ENCODE data around the gene DNAJC9. TPM values are rescaled to one million over a fixed set of nuclear protein-coding genes. Genes with fewer than 3 reads are reported as not detected.

The DNAJC9 gene
- total RNA-seq, 1 donor: 41.0 TPM

- TF ChIP-seq, protein P1, sequence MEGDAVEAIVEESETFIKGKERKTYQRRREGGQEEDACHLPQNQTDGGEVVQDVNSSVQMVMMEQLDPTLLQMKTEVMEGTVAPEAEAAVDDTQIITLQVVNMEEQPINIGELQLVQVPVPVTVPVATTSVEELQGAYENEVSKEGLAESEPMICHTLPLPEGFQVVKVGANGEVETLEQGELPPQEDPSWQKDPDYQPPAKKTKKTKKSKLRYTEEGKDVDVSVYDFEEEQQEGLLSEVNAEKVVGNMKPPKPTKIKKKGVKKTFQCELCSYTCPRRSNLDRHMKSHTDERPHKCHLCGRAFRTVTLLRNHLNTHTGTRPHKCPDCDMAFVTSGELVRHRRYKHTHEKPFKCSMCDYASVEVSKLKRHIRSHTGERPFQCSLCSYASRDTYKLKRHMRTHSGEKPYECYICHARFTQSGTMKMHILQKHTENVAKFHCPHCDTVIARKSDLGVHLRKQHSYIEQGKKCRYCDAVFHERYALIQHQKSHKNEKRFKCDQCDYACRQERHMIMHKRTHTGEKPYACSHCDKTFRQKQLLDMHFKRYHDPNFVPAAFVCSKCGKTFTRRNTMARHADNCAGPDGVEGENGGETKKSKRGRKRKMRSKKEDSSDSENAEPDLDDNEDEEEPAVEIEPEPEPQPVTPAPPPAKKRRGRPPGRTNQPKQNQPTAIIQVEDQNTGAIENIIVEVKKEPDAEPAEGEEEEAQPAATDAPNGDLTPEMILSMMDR (IDR thresholded peaks at IDR 0.05; ENCODE audit: insufficient read depth, low read length): no peak
- no peak overlapping the region for H3K4me3 ChIP-seq (ENCODE audit: low read depth, low read length)
- no peak for DNase-seq (ENCODE audit: low read depth)
Observed at GRCh38 chr10:73226663-73227062, 20.4 kb downstream of the DNAJC9 start.

DNA sequence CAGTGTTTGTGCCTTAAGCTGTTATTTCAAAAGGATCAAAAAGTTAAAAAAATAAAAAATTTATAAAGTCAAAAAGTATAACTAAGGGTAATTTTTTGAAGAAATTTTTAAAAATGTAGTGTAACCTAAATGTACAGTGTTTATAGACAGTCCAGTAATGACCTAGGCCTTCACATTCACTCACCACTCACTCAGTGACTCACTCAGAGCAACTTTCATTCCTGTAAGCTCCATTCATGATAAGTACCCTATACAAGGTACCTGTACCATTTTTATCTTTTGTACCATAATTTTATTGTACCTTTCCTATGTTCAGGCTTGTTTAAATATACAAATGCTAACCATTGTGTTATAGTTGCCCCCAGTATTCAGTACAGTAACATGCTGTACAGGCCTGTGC is 21.5 kb downstream of the DNAJC9 start:
- no peak for DNase-seq (ENCODE audit: low read depth)
- H3K4me3 ChIP-seq (ENCODE audit: low read depth, low read length): no peak overlapping the region
- TF ChIP-seq, protein P1 (IDR thresholded peaks at IDR 0.05; ENCODE audit: insufficient read depth, low read length): no peak

- DNase-seq (ENCODE audit: low read depth): no peak
- TF ChIP-seq, protein P1 (IDR thresholded peaks at IDR 0.05; ENCODE audit: insufficient read depth, low read length): no peak
- H3K4me3 ChIP-seq (ENCODE audit: low read depth, low read length): no peak overlapping the region
Observed at GRCh38 chr10:73220989-73221388, 26.1 kb downstream of the DNAJC9 start.

DNA sequence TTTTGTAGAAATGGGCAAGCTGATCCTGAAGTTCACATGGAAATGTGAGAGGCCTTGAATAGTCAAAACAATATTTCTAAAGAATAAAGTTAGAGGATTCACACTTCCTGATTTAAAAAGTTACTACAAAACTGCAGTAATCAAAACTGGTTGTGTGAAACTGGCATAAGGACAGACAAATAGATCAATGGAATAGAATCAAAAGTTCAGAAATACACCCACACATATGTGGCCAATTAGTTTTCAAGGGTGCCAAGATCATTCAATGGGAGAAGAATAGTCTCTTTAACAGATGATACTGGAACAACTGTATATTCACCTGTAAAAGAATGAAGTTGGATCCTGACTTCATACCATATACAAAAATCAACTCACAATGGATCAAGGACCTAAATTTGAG is 27.7 kb downstream of the DNAJC9 start:
- no peak for DNase-seq (ENCODE audit: low read depth)
- TF ChIP-seq, protein P1 (IDR thresholded peaks at IDR 0.05; ENCODE audit: insufficient read depth, low read length): no peak
- H3K4me3 ChIP-seq (ENCODE audit: low read depth, low read length): no peak overlapping the region

DNA sequence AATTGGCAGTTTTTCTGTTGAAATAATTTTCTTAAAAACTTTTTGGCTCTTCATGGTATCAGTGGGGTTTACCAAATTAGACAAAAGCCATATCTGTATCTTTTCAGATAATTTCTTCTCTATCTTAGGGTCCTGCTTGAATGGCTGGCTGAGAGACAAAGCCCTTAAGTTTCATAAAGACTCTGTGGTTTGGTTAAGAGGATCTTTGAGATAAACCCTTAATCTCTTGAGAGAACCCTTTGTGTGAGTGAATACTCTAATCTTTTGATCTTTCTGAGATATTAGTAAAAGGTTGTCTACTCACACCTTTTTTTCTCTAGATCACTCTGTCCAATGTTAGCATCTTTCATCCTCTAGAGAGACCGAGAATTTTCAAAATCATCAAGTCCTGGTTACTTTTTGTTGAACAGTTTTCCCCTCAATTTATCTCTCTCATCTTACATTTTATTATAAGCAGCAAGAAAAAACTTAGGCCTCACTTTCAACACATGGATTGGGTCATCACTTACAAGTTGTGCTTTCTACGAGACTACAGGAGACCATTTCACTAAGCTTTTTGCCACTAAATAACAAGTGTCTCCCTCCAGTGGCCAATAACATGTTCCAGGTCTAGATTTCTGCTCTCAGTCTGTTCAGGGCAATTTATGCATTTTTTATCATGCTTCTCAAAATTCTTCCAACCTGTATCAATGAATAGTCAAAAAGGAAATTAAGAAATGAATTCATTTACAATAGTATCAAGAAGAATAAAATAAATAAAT is 28.4 kb downstream of the DNAJC9 start:
- peak; percentile 29 for DNase-seq (ENCODE audit: low read depth)
- TF ChIP-seq, protein P1 (IDR thresholded peaks at IDR 0.05; ENCODE audit: insufficient read depth, low read length): peak; percentile 36
- H3K4me3 ChIP-seq (ENCODE audit: low read depth, low read length): no peak overlapping the region

DNA sequence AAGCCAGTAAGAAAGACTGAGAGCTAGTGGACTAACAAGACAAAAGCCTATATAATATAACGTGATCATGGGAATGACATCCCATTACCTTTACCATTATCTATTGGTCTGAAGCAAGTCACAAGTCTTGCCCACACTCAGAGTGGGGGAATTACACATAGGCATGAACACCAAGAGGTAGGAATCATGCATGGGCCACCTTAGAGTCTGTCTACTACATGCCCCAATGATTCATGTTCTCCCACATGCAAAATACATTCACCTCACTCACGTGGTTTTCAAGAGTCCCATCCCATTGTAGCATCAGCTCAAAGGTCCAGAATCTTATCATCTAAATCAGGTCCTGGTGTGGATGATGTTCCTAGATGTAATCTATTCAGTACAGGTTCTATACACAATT is 29.4 kb downstream of the DNAJC9 start:
- TF ChIP-seq, protein P1 (IDR thresholded peaks at IDR 0.05; ENCODE audit: insufficient read depth, low read length): no peak
- no peak for DNase-seq (ENCODE audit: low read depth)
- no peak overlapping the region for H3K4me3 ChIP-seq (ENCODE audit: low read depth, low read length)

GRCh38 chr10:73215749-73216148 is 31.3 kb downstream of the DNAJC9 start:
- H3K4me3 ChIP-seq (ENCODE audit: low read depth, low read length): no peak overlapping the region
- DNase-seq (ENCODE audit: low read depth): no peak
- TF ChIP-seq, protein P1 (IDR thresholded peaks at IDR 0.05; ENCODE audit: insufficient read depth, low read length): no peak
